ENCODE measurements around the gene SYNGAP1. TPM values are rescaled to one million over a fixed set of nuclear protein-coding genes. Genes with fewer than 3 reads are reported as not detected.

SYNGAP1 gene
- total RNA-seq, 4 donors from 2014 or later, result 4.9 to 37.2 (median 11.1) TPM

GRCh38 chr6:33428966-33429749, 9.3 kb downstream of the SYNGAP1 start:
- no peak overlapping the region for H3K4me3 ChIP-seq
- WGBS, 2 donors (ENCODE audit: low coverage in 1 of 2), result 59 to 69% methylated on average over 2 to 5 of the region's 5 CpGs
- peak overlapping the region; percentile 85 to 95 (median 90) for H3K27ac ChIP-seq

GRCh38 chr6:33429750-33430052, 9.8 kb downstream of the SYNGAP1 start:
- H3K27ac ChIP-seq, result peak overlapping the region; percentile 85 to 95 (median 90)
- intact Hi-C loops (cut with DNase I; ENCODE audit: low total_unique reads), result no loop called here

More at GRCh38 chr6:33428966-33429749, 9.3 kb downstream of the SYNGAP1 start:
- no peaks in the 10 kb centered on the region for H3K36me3 ChIP-seq
- peaks cover 17 to 59% (median 50%) of the 10 kb centered on the region in 4 donors for H3K4me1 ChIP-seq
- no peaks in the 10 kb centered on the region for H3K9me3 ChIP-seq
- TF ChIP-seq CTCF (IDR thresholded peaks at IDR 0.05) (no peak), POLR2A (IDR thresholded peaks at IDR 0.05) (no peak), POLR2AphosphoS5 (IDR thresholded peaks at IDR 0.05) (no peak), EP300 (IDR thresholded peaks at IDR 0.05; ENCODE audit: low read depth) (no peak)
- no peaks in the 10 kb centered on the region for H3K27me3 ChIP-seq
- intact Hi-C loops (cut with DNase I; ENCODE audit: low total_unique reads) (no loop called here), in situ Hi-C loops (cut with MboI; ENCODE audit: low pct_ligation_motif_present in 1 of 4, low pct_unique_long_range_greater_than_20kb in 1 of 4, low sequenced_read_pairs in 3 of 4) (no loop called here)
- no peak for DNase-seq

GRCh38 chr6:33430334-33430733, 10.5 kb downstream of the SYNGAP1 start:
- H3K4me1 ChIP-seq, result peaks cover 9 to 50% (median 39%) of the 10 kb centered on the region in 4 donors
- in situ Hi-C loops (cut with MboI; ENCODE audit: low pct_ligation_motif_present in 1 of 4, low pct_unique_long_range_greater_than_20kb in 1 of 4, low sequenced_read_pairs in 3 of 4), result no loop called here
- H3K9me3 ChIP-seq, result no peaks in the 10 kb centered on the region

More at GRCh38 chr6:33429750-33430052, 9.8 kb downstream of the SYNGAP1 start:
- WGBS, 2 donors (ENCODE audit: low coverage in 1 of 2), result 42 to 54% methylated on average over 2 of the region's 2 CpGs
- in situ Hi-C loops (cut with MboI; ENCODE audit: low pct_ligation_motif_present in 1 of 4, low pct_unique_long_range_greater_than_20kb in 1 of 4, low sequenced_read_pairs in 3 of 4), result no loop called here
- Histone ChIP-seq H3K4me1 (peaks cover 13 to 57% (median 45%) of the 10 kb centered on the region in 4 donors), H3K27me3 (no peaks in the 10 kb centered on the region), H3K36me3 (no peaks in the 10 kb centered on the region), H3K4me3 (no peak overlapping the region), H3K9me3 (no peaks in the 10 kb centered on the region)
- DNase-seq, result no peak
- TF ChIP-seq EP300 (IDR thresholded peaks at IDR 0.05; ENCODE audit: low read depth) (no peak), POLR2A (IDR thresholded peaks at IDR 0.05) (peak; percentile 9)

GRCh38 chr6:33430991-33431879, 11.4 kb downstream of the SYNGAP1 start:
- intact Hi-C loops (cut with DNase I; ENCODE audit: low total_unique reads) (no loop called here), in situ Hi-C loops (cut with MboI; ENCODE audit: low pct_ligation_motif_present in 1 of 4, low pct_unique_long_range_greater_than_20kb in 1 of 4, low sequenced_read_pairs in 3 of 4) (no loop called here)
- peaks cover 9 to 45% (median 34%) of the 10 kb centered on the region in 4 donors for H3K4me1 ChIP-seq

More at GRCh38 chr6:33430334-33430733, 10.5 kb downstream of the SYNGAP1 start:
- WGBS, 2 donors (ENCODE audit: low coverage in 1 of 2), result 33 to 60% methylated on average over 2 of the region's 2 CpGs
- H3K27ac ChIP-seq, result peak overlapping the region; percentile 5 to 90 (median 70)
- intact Hi-C loops (cut with DNase I; ENCODE audit: low total_unique reads), result no loop called here
- H3K36me3 ChIP-seq, result peaks cover 0 to 3% (median 0%) of the 10 kb centered on the region in 4 donors
- no peak overlapping the region for H3K4me3 ChIP-seq
- TF ChIP-seq POLR2A (IDR thresholded peaks at IDR 0.05), result no peak
- no peak for TF ChIP-seq POLR2AphosphoS5 (IDR thresholded peaks at IDR 0.05)
- no peak for TF ChIP-seq CTCF (IDR thresholded peaks at IDR 0.05)
- no peak for TF ChIP-seq EP300 (IDR thresholded peaks at IDR 0.05; ENCODE audit: low read depth)
- no peaks in the 10 kb centered on the region for H3K27me3 ChIP-seq
- DNase-seq, result no peak

More at GRCh38 chr6:33430991-33431879, 11.4 kb downstream of the SYNGAP1 start:
- WGBS, 2 donors (ENCODE audit: low coverage in 1 of 2), result 15 to 30% methylated on average over 7 to 12 of the region's 12 CpGs
- peak; percentile 68 for DNase-seq
- no peak for TF ChIP-seq EP300 (IDR thresholded peaks at IDR 0.05; ENCODE audit: low read depth)
- no peak for TF ChIP-seq CTCF (IDR thresholded peaks at IDR 0.05)
- no peak for TF ChIP-seq POLR2A (IDR thresholded peaks at IDR 0.05)
- TF ChIP-seq POLR2AphosphoS5 (IDR thresholded peaks at IDR 0.05), result no peak
- H3K36me3 ChIP-seq, result peaks cover 0 to 9% (median 0%) of the 10 kb centered on the region in 4 donors
- H3K27ac ChIP-seq, result peak overlapping the region; percentile 21 to 90 (median 70)
- H3K9me3 ChIP-seq, result no peaks in the 10 kb centered on the region
- no peaks in the 10 kb centered on the region for H3K27me3 ChIP-seq
- peak overlapping the region in 1 of 4 donors; percentile 15 for H3K4me3 ChIP-seq
